Measurements from ENCODE around the gene TMEM269.

TMEM269 gene

DNA sequence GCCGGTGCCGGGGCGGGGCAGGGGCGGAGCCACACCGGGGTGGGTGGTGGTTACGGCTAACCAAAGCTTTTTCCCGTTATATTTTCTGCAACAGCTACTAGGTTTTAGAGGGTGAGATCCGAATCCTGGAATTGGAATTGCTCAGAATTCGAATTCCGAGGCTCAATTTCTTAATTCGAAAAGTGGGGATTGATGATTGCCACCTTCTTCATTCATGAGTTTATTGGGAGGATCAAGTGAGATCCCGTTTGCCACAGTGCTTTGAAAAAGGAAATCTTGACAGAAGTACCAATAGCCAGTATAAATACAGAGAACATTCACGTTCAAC, 32.6 kb downstream of the TMEM269 start:
- TF ChIP-seq SIN3A (IDR thresholded peaks at IDR 0.05; ENCODE audit: borderline replicate concordance, insufficient read depth, low read length) (no peak), TAF1 (IDR thresholded peaks at IDR 0.05; ENCODE audit: borderline replicate concordance, insufficient read depth, low read length) (no peak), FOXP2 (optimal IDR thresholded peaks at IDR 0.05; ENCODE audit: borderline replicate concordance, extremely low read depth, extremely low read length, insufficient read depth) (no peak), POLR2AphosphoS5 (IDR thresholded peaks at IDR 0.05; ENCODE audit: low read depth, low read length) (no peak), REST (IDR thresholded peaks at IDR 0.05; ENCODE audit: insufficient read depth in 1 of 2, low read depth in 2 of 2, low read length in 2 of 2) (no peak)

- TF ChIP-seq SIN3A (IDR thresholded peaks at IDR 0.05; ENCODE audit: borderline replicate concordance, insufficient read depth, low read length): no peak
- TF ChIP-seq POLR2AphosphoS5 (IDR thresholded peaks at IDR 0.05; ENCODE audit: low read depth, low read length): no peak
- TF ChIP-seq FOXP2 (optimal IDR thresholded peaks at IDR 0.05; ENCODE audit: borderline replicate concordance, extremely low read depth, extremely low read length, insufficient read depth): no peak
- no peak for TF ChIP-seq REST (IDR thresholded peaks at IDR 0.05; ENCODE audit: insufficient read depth in 1 of 2, low read depth in 2 of 2, low read length in 2 of 2)
- TF ChIP-seq TAF1 (IDR thresholded peaks at IDR 0.05; ENCODE audit: borderline replicate concordance, insufficient read depth, low read length): no peak
Measured at GRCh38 chr1:42817976-42818375, 33.2 kb downstream of the TMEM269 start.

DNA sequence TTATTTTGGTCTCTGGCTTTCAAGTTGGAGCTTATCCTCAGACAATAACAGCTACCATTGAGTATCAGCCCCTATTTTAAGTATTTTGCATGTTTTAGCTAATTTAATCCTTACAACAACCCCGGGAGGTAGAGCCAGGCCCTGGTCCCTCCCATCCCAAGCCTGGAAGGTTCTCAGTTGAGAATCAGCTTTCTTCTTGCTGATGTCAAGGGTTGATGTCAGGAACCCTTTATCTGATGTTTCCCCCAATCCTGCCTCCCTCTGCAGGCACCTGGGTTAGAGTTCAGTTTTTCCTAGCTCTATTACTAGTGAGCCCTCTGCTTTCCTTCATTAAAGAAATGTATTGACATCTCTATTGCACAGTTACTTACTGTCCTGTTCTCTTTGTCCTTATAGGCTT, 36.0 kb downstream of the TMEM269 start:
- TF ChIP-seq POLR2AphosphoS5 (IDR thresholded peaks at IDR 0.05; ENCODE audit: low read depth, low read length) (no peak), REST (IDR thresholded peaks at IDR 0.05; ENCODE audit: insufficient read depth in 1 of 2, low read depth in 2 of 2, low read length in 2 of 2) (no peak), FOXP2 (optimal IDR thresholded peaks at IDR 0.05; ENCODE audit: borderline replicate concordance, extremely low read depth, extremely low read length, insufficient read depth) (no peak), SIN3A (IDR thresholded peaks at IDR 0.05; ENCODE audit: borderline replicate concordance, insufficient read depth, low read length) (no peak), TAF1 (IDR thresholded peaks at IDR 0.05; ENCODE audit: borderline replicate concordance, insufficient read depth, low read length) (no peak)

- TF ChIP-seq FOXP2 (optimal IDR thresholded peaks at IDR 0.05; ENCODE audit: borderline replicate concordance, extremely low read depth, extremely low read length, insufficient read depth): no peak
- TF ChIP-seq SIN3A (IDR thresholded peaks at IDR 0.05; ENCODE audit: borderline replicate concordance, insufficient read depth, low read length): no peak
- TF ChIP-seq REST (IDR thresholded peaks at IDR 0.05; ENCODE audit: insufficient read depth in 1 of 2, low read depth in 2 of 2, low read length in 2 of 2): no peak
- no peak for TF ChIP-seq POLR2AphosphoS5 (IDR thresholded peaks at IDR 0.05; ENCODE audit: low read depth, low read length)
- no peak for TF ChIP-seq TAF1 (IDR thresholded peaks at IDR 0.05; ENCODE audit: borderline replicate concordance, insufficient read depth, low read length)
Measured at GRCh38 chr1:42821690-42822089, 36.9 kb downstream of the TMEM269 start.

GRCh38 chr1:42822800-42823392, 38.1 kb downstream of the TMEM269 start:
- TF ChIP-seq POLR2AphosphoS5 (IDR thresholded peaks at IDR 0.05; ENCODE audit: low read depth, low read length) (no peak), REST (IDR thresholded peaks at IDR 0.05; ENCODE audit: insufficient read depth in 1 of 2, low read depth in 2 of 2, low read length in 2 of 2) (no peak), TAF1 (IDR thresholded peaks at IDR 0.05; ENCODE audit: borderline replicate concordance, insufficient read depth, low read length) (no peak), SIN3A (IDR thresholded peaks at IDR 0.05; ENCODE audit: borderline replicate concordance, insufficient read depth, low read length) (no peak), FOXP2 (optimal IDR thresholded peaks at IDR 0.05; ENCODE audit: borderline replicate concordance, extremely low read depth, extremely low read length, insufficient read depth) (no peak)
